ENCODE results near the gene E2F6.

Gene E2F6

GRCh38 chr2:11438555-11439080 is 27.3 kb downstream of the E2F6 start:
- Histone ChIP-seq H3K27me3 (no peaks in the 10 kb centered on the region), H3K4me3 (ENCODE audit: low read depth in 1 of 2, low read length in 1 of 2) (no peak overlapping the region), H3K36me3 (no peaks in the 10 kb centered on the region), H3K9me3 (no peaks in the 10 kb centered on the region), H3K27ac (no peak overlapping the region), H3K4me1 (ENCODE audit: control insufficient read depth in 1 of 2, insufficient read depth in 1 of 2, low read depth in 1 of 2, low read length in 1 of 2) (no peaks in the 10 kb centered on the region)
- TF ChIP-seq CTCF (IDR thresholded peaks at IDR 0.05) = no peak

- H3K4me1 ChIP-seq (ENCODE audit: control insufficient read depth in 1 of 2, insufficient read depth in 1 of 2, low read depth in 1 of 2, low read length in 1 of 2) = no peaks in the 10 kb centered on the region
- no peaks in the 10 kb centered on the region for H3K27me3 ChIP-seq
- no peak for TF ChIP-seq CTCF (IDR thresholded peaks at IDR 0.05)
- no peak overlapping the region for H3K4me3 ChIP-seq (ENCODE audit: low read depth in 1 of 2, low read length in 1 of 2)
- no peak overlapping the region for H3K27ac ChIP-seq
- H3K36me3 ChIP-seq = no peaks in the 10 kb centered on the region
- H3K9me3 ChIP-seq = no peaks in the 10 kb centered on the region
Observed at GRCh38 chr2:11437602-11438001, 28.4 kb downstream of the E2F6 start.

GRCh38 chr2:11435036-11435435 is 30.9 kb downstream of the E2F6 start:
- Histone ChIP-seq H3K27me3 (no peaks in the 10 kb centered on the region), H3K36me3 (no peaks in the 10 kb centered on the region), H3K4me3 (ENCODE audit: low read depth in 1 of 2, low read length in 1 of 2) (no peak overlapping the region)

GRCh38 chr2:11434443-11434842 is 31.5 kb downstream of the E2F6 start:
- Histone ChIP-seq H3K36me3 (no peaks in the 10 kb centered on the region), H3K27me3 (no peaks in the 10 kb centered on the region), H3K4me3 (ENCODE audit: low read depth in 1 of 2, low read length in 1 of 2) (no peak overlapping the region), H3K27ac (no peak overlapping the region), H3K4me1 (ENCODE audit: control insufficient read depth in 1 of 2, insufficient read depth in 1 of 2, low read depth in 1 of 2, low read length in 1 of 2) (no peaks in the 10 kb centered on the region), H3K9me3 (no peaks in the 10 kb centered on the region)
- TF ChIP-seq CTCF (IDR thresholded peaks at IDR 0.05) = no peak

More at GRCh38 chr2:11435036-11435435, 30.9 kb downstream of the E2F6 start:
- Histone ChIP-seq H3K27ac (no peak overlapping the region), H3K4me1 (ENCODE audit: control insufficient read depth in 1 of 2, insufficient read depth in 1 of 2, low read depth in 1 of 2, low read length in 1 of 2) (no peaks in the 10 kb centered on the region), H3K9me3 (no peaks in the 10 kb centered on the region)
- no peak for TF ChIP-seq CTCF (IDR thresholded peaks at IDR 0.05)

GRCh38 chr2:11433822-11434221 is 32.1 kb downstream of the E2F6 start:
- Histone ChIP-seq H3K4me1 (ENCODE audit: control insufficient read depth in 1 of 2, insufficient read depth in 1 of 2, low read depth in 1 of 2, low read length in 1 of 2) (no peaks in the 10 kb centered on the region), H3K27ac (no peak overlapping the region), H3K36me3 (no peaks in the 10 kb centered on the region), H3K4me3 (ENCODE audit: low read depth in 1 of 2, low read length in 1 of 2) (no peak overlapping the region), H3K27me3 (no peaks in the 10 kb centered on the region), H3K9me3 (no peaks in the 10 kb centered on the region)
- TF ChIP-seq CTCF (IDR thresholded peaks at IDR 0.05) = no peak

- no peak overlapping the region for H3K27ac ChIP-seq
- TF ChIP-seq CTCF (IDR thresholded peaks at IDR 0.05) = no peak
- H3K4me1 ChIP-seq (ENCODE audit: control insufficient read depth in 1 of 2, insufficient read depth in 1 of 2, low read depth in 1 of 2, low read length in 1 of 2) = no peaks in the 10 kb centered on the region
- H3K4me3 ChIP-seq (ENCODE audit: low read depth in 1 of 2, low read length in 1 of 2) = no peak overlapping the region
- no peaks in the 10 kb centered on the region for H3K36me3 ChIP-seq
- H3K27me3 ChIP-seq = no peaks in the 10 kb centered on the region
- no peaks in the 10 kb centered on the region for H3K9me3 ChIP-seq
Observed at GRCh38 chr2:11430729-11431128, 35.2 kb downstream of the E2F6 start.
